ENCODE data around the gene FBXO9. TPM values are rescaled to one million over a fixed set of nuclear protein-coding genes. Genes with fewer than 3 reads are reported as not detected.

The FBXO9 gene
- total RNA-seq, 1 donor from 2014 or later: 36.9 TPM

DNA sequence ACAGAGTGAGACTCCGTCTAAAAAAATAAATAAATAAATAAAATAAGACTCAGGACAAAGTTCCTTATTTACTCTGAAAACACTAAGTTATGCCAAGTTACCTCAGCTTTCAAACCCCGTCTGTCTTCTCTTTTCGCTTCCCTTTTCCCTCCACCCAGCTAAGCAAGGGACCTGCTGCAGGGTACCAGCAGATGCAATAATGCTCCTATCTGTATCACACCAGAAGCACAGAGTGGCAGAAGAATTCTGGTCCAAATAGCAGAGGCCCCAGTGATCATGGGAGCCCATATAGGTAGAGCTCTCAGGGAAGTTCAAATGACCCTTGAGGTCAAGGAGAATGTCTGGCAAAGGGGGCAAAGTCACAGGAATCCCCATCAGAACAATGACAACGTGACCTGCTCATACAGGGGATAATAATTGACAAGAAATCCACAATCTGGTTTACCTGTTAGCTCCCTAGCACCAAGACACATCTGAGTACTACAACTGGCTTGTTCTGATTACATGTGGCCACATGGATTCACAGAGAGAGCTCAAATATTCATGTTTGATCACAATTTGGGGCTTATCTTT lies 74.7 kb downstream of the FBXO9 start:
- no peak for DNase-seq

DNA sequence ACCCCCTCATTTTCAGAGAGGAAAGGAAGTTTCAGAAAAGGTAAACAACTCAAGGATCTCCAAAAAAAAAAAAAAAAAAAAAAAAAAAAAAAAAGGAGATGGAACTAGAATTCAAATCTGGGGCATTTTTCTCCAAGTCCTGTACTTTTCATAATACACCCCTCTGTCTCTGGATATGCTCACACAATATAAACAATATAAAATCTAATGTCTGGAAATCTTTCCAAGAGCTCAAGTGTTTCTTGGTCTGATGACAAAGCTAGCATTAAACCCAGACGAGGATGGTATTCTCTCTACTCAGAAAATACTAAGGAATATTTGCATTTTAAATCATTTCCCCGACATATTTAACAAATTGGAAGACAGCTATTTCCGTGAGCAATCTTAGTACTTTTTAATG lies 77.6 kb downstream of the FBXO9 start:
- no peak for DNase-seq

DNA sequence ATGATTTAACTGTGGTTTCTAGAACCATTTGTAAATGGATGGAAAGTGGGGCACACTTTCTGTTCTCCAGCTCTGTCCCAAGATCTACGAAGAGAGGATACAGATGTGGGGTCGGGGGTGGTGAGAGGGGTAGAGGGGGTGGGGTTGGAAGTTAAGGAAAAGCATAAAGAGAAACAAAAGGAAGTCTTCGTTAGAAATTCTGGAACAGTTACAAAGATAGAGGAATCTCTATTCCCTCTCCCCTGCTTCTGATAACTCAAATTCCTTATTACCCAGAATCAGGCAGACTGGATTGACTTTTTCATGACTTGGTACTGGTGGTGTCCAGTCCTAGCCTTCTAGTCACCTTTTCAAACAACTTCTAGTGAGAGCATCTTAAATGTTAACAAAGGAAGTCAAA lies 78.5 kb downstream of the FBXO9 start:
- DNase-seq: no peak

DNA sequence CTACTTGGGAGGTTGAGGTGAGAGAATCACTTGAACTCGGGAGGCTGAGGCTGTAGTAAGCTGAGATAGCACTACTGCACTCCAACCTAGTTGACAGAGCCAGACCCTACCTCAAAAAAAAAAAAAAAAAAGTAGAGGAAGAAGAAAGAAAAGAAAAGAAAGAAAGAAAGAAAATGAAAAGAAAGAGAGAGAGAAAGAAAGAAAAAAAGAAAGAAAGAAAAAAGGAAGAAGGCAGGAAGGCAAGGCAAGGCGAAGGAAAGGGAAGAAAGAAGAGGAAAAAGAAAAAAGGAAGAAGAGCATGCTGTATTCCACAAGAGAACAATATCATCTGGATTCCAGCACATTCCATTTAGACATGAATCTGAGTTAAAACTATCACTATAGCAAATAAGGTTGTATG lies 79.6 kb downstream of the FBXO9 start:
- DNase-seq: no peak

DNA sequence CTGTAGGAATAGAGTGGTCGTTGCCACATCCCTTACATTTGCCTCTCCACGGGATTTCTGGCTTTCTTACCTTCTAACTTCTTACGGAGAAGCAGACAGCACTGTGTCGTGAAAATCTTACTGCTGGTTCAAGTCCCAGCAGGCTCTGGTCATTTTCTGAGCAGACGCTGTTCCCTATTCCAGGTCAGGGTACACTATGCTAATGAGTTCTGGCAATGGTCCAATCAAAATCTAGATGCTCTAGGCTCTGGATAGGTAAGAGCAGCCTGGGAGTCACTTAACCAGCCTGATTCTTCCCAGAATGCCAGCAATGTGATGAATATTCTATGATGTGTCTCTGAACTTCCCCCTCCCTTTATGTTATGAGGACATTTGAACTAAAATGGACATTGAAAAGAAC lies 83.5 kb downstream of the FBXO9 start, which contains the start of gene GCM1:
GCM1 (minus strand) TSS at position 158 of the 400 bp plus-strand sequence. CDS start 3,209 bp downstream, outside the sequence.
- no peak for DNase-seq

Other genes starting within 250 kb of the FBXO9 start
- not detected in 2 replicates for gene GSTA5, start 224.6 kb upstream of the FBXO9 start, total RNA-seq
- not detected in 2 replicates for gene GSTA3, start 155.7 kb upstream of the FBXO9 start, total RNA-seq
- gene GSTA4, start 70.1 kb upstream of the FBXO9 start, total RNA-seq: 17.7 and 26.1 TPM in 2 replicates
- 4.6 and 6.8 TPM in 2 replicates for gene CILK1, start 3.6 kb upstream of the FBXO9 start, total RNA-seq
- not detected in 2 replicates for gene GCM1, start 83.4 kb downstream of the FBXO9 start, total RNA-seq